ENCODE results near the gene ITGB8.

Gene ITGB8

DNA sequence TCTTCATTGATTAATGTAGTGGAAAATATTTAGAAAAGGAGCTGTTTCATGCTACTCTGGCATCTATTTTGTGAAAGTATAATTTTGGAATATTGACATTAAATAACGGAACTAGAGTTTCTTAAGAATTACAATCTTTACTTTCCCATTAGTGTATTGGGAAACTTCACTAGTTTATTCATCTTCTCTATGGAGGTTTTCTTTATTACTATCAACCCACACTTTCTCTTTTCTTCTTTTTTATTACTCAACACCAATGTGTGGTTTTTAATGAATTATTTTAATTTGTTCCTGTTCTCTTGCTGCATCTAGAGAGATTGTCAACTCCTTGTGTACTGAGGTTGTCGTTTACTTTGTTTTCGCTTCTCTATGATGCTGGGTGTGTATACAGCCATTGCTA is 20.4 kb upstream of the ITGB8 start:
- Histone ChIP-seq H3K9ac (ENCODE audit: low read length) (no peak overlapping the region), H3K9me3 (ENCODE audit: control insufficient read depth, low read length) (no peaks in the 10 kb centered on the region), H3K4me1 (ENCODE audit: control insufficient read depth, insufficient read depth, low read length) (peaks cover 9% of the 10 kb centered on the region), H3K27me3 (replicated peaks; ENCODE audit: control insufficient read depth, insufficient read depth, low read length) (no peaks in the 10 kb centered on the region), H3K4me3 (ENCODE audit: low read length) (no peak overlapping the region), H3K36me3 (ENCODE audit: control insufficient read depth, insufficient read depth, low read length, severe bottlenecking) (no peaks in the 10 kb centered on the region)
- no peak for DNase-seq (ENCODE audit: low read depth)

DNA sequence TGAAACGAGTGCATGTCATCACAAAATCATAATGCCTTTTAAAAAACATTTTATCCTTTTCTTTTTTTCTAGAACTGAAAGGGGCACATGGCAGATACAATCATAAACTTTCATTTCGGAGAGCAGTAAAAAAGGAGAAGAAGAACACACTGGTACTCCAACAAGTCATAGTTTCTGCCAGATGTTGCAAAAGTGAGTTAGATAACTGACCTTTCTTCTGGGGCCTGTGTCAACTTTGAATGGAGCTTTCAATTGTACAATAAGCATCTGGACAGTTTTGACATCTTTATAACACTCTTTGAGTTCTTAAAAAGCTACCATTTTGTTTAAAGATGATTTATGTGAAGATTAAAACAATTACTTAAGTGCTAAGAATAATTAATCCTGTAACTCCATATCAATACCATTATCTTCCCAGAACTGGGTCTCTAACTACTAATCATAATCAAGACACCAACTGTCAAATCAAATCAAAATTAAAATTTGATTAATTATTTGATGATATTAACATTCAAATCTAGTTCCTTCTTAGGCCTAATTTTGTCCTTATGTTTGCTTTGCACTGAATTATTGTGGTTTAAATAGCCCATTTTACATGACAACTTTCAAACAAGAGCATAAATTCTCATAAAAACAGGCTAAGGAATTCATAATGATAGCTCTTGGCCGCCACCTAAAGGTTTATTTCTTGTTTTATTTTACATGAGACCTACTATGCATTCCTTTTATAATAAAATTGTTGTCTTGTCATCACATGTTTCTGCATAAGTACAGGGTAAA is 19.5 kb upstream of the ITGB8 start:
- H3K9me3 ChIP-seq (ENCODE audit: control insufficient read depth, low read length) = no peaks in the 10 kb centered on the region
- H3K4me1 ChIP-seq (ENCODE audit: control insufficient read depth, insufficient read depth, low read length) = peaks cover 9% of the 10 kb centered on the region
- H3K36me3 ChIP-seq (ENCODE audit: control insufficient read depth, insufficient read depth, low read length, severe bottlenecking) = no peaks in the 10 kb centered on the region
- peak; percentile 87 for DNase-seq (ENCODE audit: low read depth)
- H3K27me3 ChIP-seq (replicated peaks; ENCODE audit: control insufficient read depth, insufficient read depth, low read length) = no peaks in the 10 kb centered on the region
- no peak overlapping the region for H3K9ac ChIP-seq (ENCODE audit: low read length)
- no peak overlapping the region for H3K4me3 ChIP-seq (ENCODE audit: low read length)

DNA sequence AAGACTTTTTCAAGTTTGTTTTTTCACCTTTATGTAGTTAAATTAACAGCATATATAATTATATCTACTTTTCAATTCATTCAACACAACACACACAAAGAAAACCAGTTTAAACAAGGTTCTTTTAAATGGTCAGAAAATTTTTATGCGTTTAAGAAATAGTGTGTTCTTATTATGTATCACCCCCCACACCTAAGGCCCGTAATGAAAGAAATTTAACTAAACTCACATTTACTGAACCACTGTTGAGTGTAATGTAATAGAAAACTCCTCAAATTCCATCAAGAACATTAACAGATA is 19.0 kb upstream of the ITGB8 start:
- Histone ChIP-seq H3K9me3 (ENCODE audit: control insufficient read depth, low read length) (no peaks in the 10 kb centered on the region), H3K27me3 (replicated peaks; ENCODE audit: control insufficient read depth, insufficient read depth, low read length) (no peaks in the 10 kb centered on the region), H3K4me3 (ENCODE audit: low read length) (no peak overlapping the region), H3K36me3 (ENCODE audit: control insufficient read depth, insufficient read depth, low read length, severe bottlenecking) (no peaks in the 10 kb centered on the region), H3K9ac (ENCODE audit: low read length) (no peak overlapping the region), H3K4me1 (ENCODE audit: control insufficient read depth, insufficient read depth, low read length) (peaks cover 9% of the 10 kb centered on the region)
- no peak for DNase-seq (ENCODE audit: low read depth)

- H3K9ac ChIP-seq (ENCODE audit: low read length) = no peak overlapping the region
- H3K27me3 ChIP-seq (replicated peaks; ENCODE audit: control insufficient read depth, insufficient read depth, low read length) = no peaks in the 10 kb centered on the region
- no peak for DNase-seq (ENCODE audit: low read depth)
- no peaks in the 10 kb centered on the region for H3K36me3 ChIP-seq (ENCODE audit: control insufficient read depth, insufficient read depth, low read length, severe bottlenecking)
- no peak overlapping the region for H3K4me3 ChIP-seq (ENCODE audit: low read length)
- H3K9me3 ChIP-seq (ENCODE audit: control insufficient read depth, low read length) = no peaks in the 10 kb centered on the region
- H3K4me1 ChIP-seq (ENCODE audit: control insufficient read depth, insufficient read depth, low read length) = peaks cover 9% of the 10 kb centered on the region
These were observed 18.1 kb upstream of the ITGB8 start for GRCh38 chr7:20312562-20312961.

DNA sequence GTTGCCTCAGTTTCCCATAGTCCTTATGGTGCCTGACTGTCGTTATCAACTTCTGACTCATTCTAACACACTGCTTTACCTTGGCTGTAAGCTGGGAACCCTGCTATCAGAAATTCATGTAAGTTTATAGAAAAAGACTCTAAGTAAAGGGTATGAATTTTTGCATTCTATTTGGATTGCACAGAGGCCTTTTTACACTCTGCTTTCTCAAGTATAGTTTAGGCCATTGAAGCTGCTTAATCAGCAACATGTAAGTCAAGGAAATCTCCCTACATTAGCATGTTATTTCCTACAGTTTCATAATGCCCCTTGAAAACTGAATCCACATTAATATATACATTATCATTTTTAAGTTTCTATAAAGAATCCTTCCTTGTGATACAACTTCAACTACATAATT is 17.1 kb upstream of the ITGB8 start:
- Histone ChIP-seq H3K4me1 (ENCODE audit: control insufficient read depth, insufficient read depth, low read length) (peaks cover 9% of the 10 kb centered on the region), H3K27me3 (replicated peaks; ENCODE audit: control insufficient read depth, insufficient read depth, low read length) (no peaks in the 10 kb centered on the region), H3K36me3 (ENCODE audit: control insufficient read depth, insufficient read depth, low read length, severe bottlenecking) (no peaks in the 10 kb centered on the region), H3K4me3 (ENCODE audit: low read length) (no peak overlapping the region), H3K9me3 (ENCODE audit: control insufficient read depth, low read length) (no peaks in the 10 kb centered on the region), H3K9ac (ENCODE audit: low read length) (no peak overlapping the region)
- DNase-seq (ENCODE audit: low read depth) = no peak

DNA sequence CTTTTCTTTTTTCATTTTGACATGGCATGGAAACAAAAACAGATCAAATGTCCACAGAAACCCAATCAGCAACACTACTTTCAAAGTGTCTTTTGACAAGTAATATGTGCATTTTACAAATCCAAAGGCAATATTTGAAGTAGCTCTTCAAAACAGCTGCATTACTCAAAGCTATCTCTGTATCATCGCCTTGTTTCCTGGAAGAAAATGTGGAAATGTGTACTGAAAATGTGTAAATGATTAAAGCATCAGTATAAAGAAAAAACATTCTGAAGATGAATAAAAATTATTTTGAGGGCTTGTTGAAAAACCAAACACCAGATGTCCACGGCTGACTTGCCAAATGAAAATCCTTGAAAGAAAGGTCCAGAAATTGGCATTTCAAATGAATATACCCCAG is 16.5 kb upstream of the ITGB8 start:
- Histone ChIP-seq H3K9me3 (ENCODE audit: control insufficient read depth, low read length) (no peaks in the 10 kb centered on the region), H3K9ac (ENCODE audit: low read length) (no peak overlapping the region), H3K4me1 (ENCODE audit: control insufficient read depth, insufficient read depth, low read length) (peaks cover 9% of the 10 kb centered on the region), H3K27me3 (replicated peaks; ENCODE audit: control insufficient read depth, insufficient read depth, low read length) (no peaks in the 10 kb centered on the region), H3K4me3 (ENCODE audit: low read length) (no peak overlapping the region), H3K36me3 (ENCODE audit: control insufficient read depth, insufficient read depth, low read length, severe bottlenecking) (no peaks in the 10 kb centered on the region)
- DNase-seq (ENCODE audit: low read depth) = no peak

- Histone ChIP-seq H3K4me3 (ENCODE audit: low read length) (no peak overlapping the region), H3K36me3 (ENCODE audit: control insufficient read depth, insufficient read depth, low read length, severe bottlenecking) (no peaks in the 10 kb centered on the region), H3K9ac (ENCODE audit: low read length) (no peak overlapping the region), H3K27me3 (replicated peaks; ENCODE audit: control insufficient read depth, insufficient read depth, low read length) (no peaks in the 10 kb centered on the region), H3K9me3 (ENCODE audit: control insufficient read depth, low read length) (no peaks in the 10 kb centered on the region), H3K4me1 (ENCODE audit: control insufficient read depth, insufficient read depth, low read length) (peaks cover 3% of the 10 kb centered on the region)
- DNase-seq (ENCODE audit: low read depth) = no peak
These were observed 14.0 kb upstream of the ITGB8 start for GRCh38 chr7:20316706-20317105.

DNA sequence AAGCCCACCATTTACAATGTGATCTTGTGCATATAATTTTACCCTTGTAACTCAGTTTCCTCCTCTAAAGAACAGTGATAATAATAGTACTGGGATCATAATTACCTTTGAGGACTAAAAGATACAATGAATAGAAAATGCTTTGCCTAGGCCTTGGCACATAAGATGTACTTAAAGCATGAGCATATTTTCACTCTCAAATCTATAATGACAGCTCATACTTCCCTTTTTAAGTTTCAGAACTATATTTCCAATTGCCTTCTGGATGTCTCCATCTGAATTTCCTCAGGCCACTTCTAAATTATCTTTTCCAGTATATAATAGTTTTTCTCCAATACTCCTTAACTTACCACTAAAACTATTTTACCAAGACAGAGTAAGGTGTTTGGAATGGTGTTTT is 13.3 kb upstream of the ITGB8 start:
- Histone ChIP-seq H3K4me3 (ENCODE audit: low read length) (no peak overlapping the region), H3K4me1 (ENCODE audit: control insufficient read depth, insufficient read depth, low read length) (peaks cover 3% of the 10 kb centered on the region), H3K27me3 (replicated peaks; ENCODE audit: control insufficient read depth, insufficient read depth, low read length) (no peaks in the 10 kb centered on the region), H3K36me3 (ENCODE audit: control insufficient read depth, insufficient read depth, low read length, severe bottlenecking) (no peaks in the 10 kb centered on the region), H3K9me3 (ENCODE audit: control insufficient read depth, low read length) (no peaks in the 10 kb centered on the region), H3K9ac (ENCODE audit: low read length) (no peak overlapping the region)
- no peak for DNase-seq (ENCODE audit: low read depth)

GRCh38 chr7:20318933-20319332 is 11.8 kb upstream of the ITGB8 start:
- Histone ChIP-seq H3K4me1 (ENCODE audit: control insufficient read depth, insufficient read depth, low read length) (no peaks in the 10 kb centered on the region), H3K36me3 (ENCODE audit: control insufficient read depth, insufficient read depth, low read length, severe bottlenecking) (no peaks in the 10 kb centered on the region), H3K9me3 (ENCODE audit: control insufficient read depth, low read length) (no peaks in the 10 kb centered on the region), H3K27me3 (replicated peaks; ENCODE audit: control insufficient read depth, insufficient read depth, low read length) (no peaks in the 10 kb centered on the region), H3K4me3 (ENCODE audit: low read length) (no peak overlapping the region), H3K9ac (ENCODE audit: low read length) (no peak overlapping the region)
- no peak for DNase-seq (ENCODE audit: low read depth)

DNA sequence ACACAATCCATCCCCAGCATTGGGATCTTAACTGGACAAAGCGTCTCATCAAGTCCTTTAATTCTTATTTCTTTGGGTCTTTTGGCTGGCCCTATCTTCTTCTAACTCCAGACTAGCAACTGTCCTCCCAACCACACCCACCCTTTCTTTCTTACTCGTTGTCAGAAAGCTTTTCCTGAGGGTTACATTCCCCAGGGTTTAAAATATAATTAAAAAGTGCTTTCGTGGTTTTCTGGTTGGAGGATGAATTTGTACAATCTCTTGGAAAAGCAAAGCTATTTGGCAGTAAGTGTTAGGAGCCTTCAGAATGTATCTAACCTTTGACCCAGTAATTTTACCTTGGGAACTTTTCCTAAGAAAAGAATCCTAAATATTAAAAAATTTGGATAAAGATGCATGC is 10.4 kb upstream of the ITGB8 start:
- H3K4me1 ChIP-seq (ENCODE audit: control insufficient read depth, insufficient read depth, low read length) = no peaks in the 10 kb centered on the region
- DNase-seq (ENCODE audit: low read depth) = no peak
- no peaks in the 10 kb centered on the region for H3K9me3 ChIP-seq (ENCODE audit: control insufficient read depth, low read length)
- no peak overlapping the region for H3K4me3 ChIP-seq (ENCODE audit: low read length)
- no peaks in the 10 kb centered on the region for H3K36me3 ChIP-seq (ENCODE audit: control insufficient read depth, insufficient read depth, low read length, severe bottlenecking)
- no peaks in the 10 kb centered on the region for H3K27me3 ChIP-seq (replicated peaks; ENCODE audit: control insufficient read depth, insufficient read depth, low read length)
- no peak overlapping the region for H3K9ac ChIP-seq (ENCODE audit: low read length)

- H3K4me3 ChIP-seq (ENCODE audit: low read length) = no peak overlapping the region
- no peaks in the 10 kb centered on the region for H3K36me3 ChIP-seq (ENCODE audit: control insufficient read depth, insufficient read depth, low read length, severe bottlenecking)
- no peak overlapping the region for H3K9ac ChIP-seq (ENCODE audit: low read length)
- H3K27me3 ChIP-seq (replicated peaks; ENCODE audit: control insufficient read depth, insufficient read depth, low read length) = no peaks in the 10 kb centered on the region
- H3K9me3 ChIP-seq (ENCODE audit: control insufficient read depth, low read length) = no peaks in the 10 kb centered on the region
- no peaks in the 10 kb centered on the region for H3K4me1 ChIP-seq (ENCODE audit: control insufficient read depth, insufficient read depth, low read length)
- no peak for DNase-seq (ENCODE audit: low read depth)
These were observed 9.9 kb upstream of the ITGB8 start for GRCh38 chr7:20320786-20321185.

DNA sequence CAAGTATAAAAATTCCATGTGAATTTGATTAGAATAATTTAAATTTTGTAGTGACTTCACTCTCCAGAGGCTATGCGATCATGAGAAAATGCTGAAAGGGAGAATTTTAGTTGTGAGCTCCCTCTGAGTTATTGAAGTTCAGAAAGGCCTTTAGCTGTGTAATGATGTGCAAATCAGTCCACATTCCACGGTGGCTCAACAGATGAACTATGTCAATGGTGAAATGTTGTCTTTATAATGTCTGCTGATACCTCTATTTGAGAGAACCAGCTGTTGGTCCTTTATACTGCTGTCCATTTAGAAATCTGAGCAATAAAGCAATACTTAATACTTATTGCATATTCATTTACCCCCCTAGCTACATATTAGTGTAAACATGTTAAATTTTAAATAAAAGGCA is 7.1 kb upstream of the ITGB8 start:
- Histone ChIP-seq H3K4me3 (ENCODE audit: low read length) (no peak overlapping the region), H3K36me3 (ENCODE audit: control insufficient read depth, insufficient read depth, low read length, severe bottlenecking) (no peaks in the 10 kb centered on the region), H3K9ac (ENCODE audit: low read length) (no peak overlapping the region), H3K4me1 (ENCODE audit: control insufficient read depth, insufficient read depth, low read length) (peaks cover 4% of the 10 kb centered on the region), H3K9me3 (ENCODE audit: control insufficient read depth, low read length) (no peaks in the 10 kb centered on the region), H3K27me3 (replicated peaks; ENCODE audit: control insufficient read depth, insufficient read depth, low read length) (no peaks in the 10 kb centered on the region)
- peak; percentile 37 for DNase-seq (ENCODE audit: low read depth)

All from adipocyte (in vitro differentiated cells).